ENCODE results near the gene CSRNP3.

DNA sequence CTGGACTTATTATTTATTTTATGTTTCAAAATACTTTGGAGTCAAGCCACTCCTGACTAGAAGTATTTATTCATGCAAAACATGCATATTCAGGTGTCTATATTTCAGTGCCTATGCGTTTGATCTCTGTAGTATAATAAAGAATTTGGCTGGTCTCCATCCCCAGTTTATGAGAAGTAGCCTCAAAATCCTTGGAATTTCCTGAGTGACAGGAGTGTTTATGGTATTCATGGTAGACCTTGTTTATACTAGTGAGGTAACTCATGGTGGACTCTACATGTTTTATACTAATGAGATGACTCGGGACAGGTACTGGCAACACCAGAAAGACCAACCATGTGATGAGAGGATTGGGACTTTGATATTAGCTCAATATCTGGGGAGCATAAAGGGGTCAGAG, 43.9 kb upstream of the CSRNP3 start:
- TF ChIP-seq, protein P1, sequence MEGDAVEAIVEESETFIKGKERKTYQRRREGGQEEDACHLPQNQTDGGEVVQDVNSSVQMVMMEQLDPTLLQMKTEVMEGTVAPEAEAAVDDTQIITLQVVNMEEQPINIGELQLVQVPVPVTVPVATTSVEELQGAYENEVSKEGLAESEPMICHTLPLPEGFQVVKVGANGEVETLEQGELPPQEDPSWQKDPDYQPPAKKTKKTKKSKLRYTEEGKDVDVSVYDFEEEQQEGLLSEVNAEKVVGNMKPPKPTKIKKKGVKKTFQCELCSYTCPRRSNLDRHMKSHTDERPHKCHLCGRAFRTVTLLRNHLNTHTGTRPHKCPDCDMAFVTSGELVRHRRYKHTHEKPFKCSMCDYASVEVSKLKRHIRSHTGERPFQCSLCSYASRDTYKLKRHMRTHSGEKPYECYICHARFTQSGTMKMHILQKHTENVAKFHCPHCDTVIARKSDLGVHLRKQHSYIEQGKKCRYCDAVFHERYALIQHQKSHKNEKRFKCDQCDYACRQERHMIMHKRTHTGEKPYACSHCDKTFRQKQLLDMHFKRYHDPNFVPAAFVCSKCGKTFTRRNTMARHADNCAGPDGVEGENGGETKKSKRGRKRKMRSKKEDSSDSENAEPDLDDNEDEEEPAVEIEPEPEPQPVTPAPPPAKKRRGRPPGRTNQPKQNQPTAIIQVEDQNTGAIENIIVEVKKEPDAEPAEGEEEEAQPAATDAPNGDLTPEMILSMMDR (IDR thresholded peaks at IDR 0.05): no peak
- TF ChIP-seq POLR2AphosphoS5 (IDR thresholded peaks at IDR 0.05; ENCODE audit: low read depth, low read length) (no peak), TCF7L2 (IDR thresholded peaks at IDR 0.05; ENCODE audit: low read depth, low read length) (no peak), REST (IDR thresholded peaks at IDR 0.05; ENCODE audit: insufficient read depth in 1 of 2, low read depth in 2 of 2, low read length in 1 of 2) (no peak)

All from Panc1 (cell line).